Endodermal cell (in vitro differentiated cells): ENCODE measurements around the gene DENND5B. TPM values are rescaled to one million over a fixed set of nuclear protein-coding genes. Genes with fewer than 3 reads are reported as not detected.

Experiments
- DNase-seq: peaks from one replicate; pipeline ENCODE4 v3.0.0-alpha.2; 2017
- H3K27ac ChIP-seq: 2 replicates; pipeline ENCODE4 v1.5.1; 2013; ENCODE audit warnings: mild to moderate bottlenecking, low read depth, low read length, moderate library complexity
- H3K27me3 ChIP-seq: 2 replicates; pipeline ENCODE4 v1.6.1; 2013; ENCODE audit warnings: mild to moderate bottlenecking, low read length, moderate library complexity; ENCODE audit not compliant: insufficient read depth, control insufficient read depth, poor library complexity, severe bottlenecking
- H3K36me3 ChIP-seq: 2 replicates; pipeline ENCODE4 v1.7.0; 2013; ENCODE audit warnings: mild to moderate bottlenecking, low read length, moderate library complexity; ENCODE audit not compliant: control insufficient read depth, insufficient read depth
- H3K4me1 ChIP-seq: one replicate; pipeline ENCODE4 v1.7.0; 2013; ENCODE audit warnings: low read length; ENCODE audit not compliant: control insufficient read depth, insufficient read depth
- H3K4me3 ChIP-seq: 2 replicates; pipeline ENCODE4 v1.5.1; 2013; ENCODE audit warnings: mild to moderate bottlenecking, low read length, moderate library complexity
- H3K9ac ChIP-seq: 2 replicates; pipeline ENCODE4 v1.6.1; 2013; ENCODE audit warnings: mild to moderate bottlenecking, low read length, moderate library complexity; ENCODE audit not compliant: poor library complexity, severe bottlenecking; ENCODE audit errors: extremely low read depth
- H3K9me3 ChIP-seq: 2 replicates; pipeline ENCODE4 v1.6.1; 2013; ENCODE audit warnings: mild to moderate bottlenecking, low read length, moderate library complexity; ENCODE audit not compliant: control insufficient read depth
- H3K27ac Mint-ChIP-seq: 2 replicates; pipeline ENCODE4 v1.8.0; 2020; ENCODE audit warnings: mixed read lengths
- H3K27me3 Mint-ChIP-seq: 2 replicates; pipeline ENCODE4 v1.8.0; 2021; ENCODE audit warnings: mild to moderate bottlenecking, mixed read lengths; ENCODE audit not compliant: insufficient read depth
- H3K36me3 Mint-ChIP-seq: 2 replicates; pipeline ENCODE4 v1.8.0; 2020; ENCODE audit warnings: low read depth, mixed read lengths
- H3K4me1 Mint-ChIP-seq: 2 replicates; pipeline ENCODE4 v1.8.0; 2020; ENCODE audit warnings: mixed read lengths
- H3K4me3 Mint-ChIP-seq: 2 replicates; pipeline ENCODE4 v1.8.0; 2020; ENCODE audit warnings: mild to moderate bottlenecking, moderate library complexity, mixed read lengths
- H3K9me3 Mint-ChIP-seq: 2 replicates; pipeline ENCODE4 v1.8.0; 2020; ENCODE audit warnings: mild to moderate bottlenecking, mixed read lengths
- CTCF ChIP-seq: fragments of 200-600 bp; sonication (generic); conservative IDR thresholded peaks from 2 replicates; pipeline ENCODE4 v1.5.0; 2021; ENCODE audit warnings: antibody characterized with exemption, mild to moderate bottlenecking
- WGBS, 2 experiments: methylation state at CpG; one replicate each; pipeline versions ENCODE4 v1.1.5 to v1.1.7; 2013; ENCODE audit warnings: missing lambda C conversion rate in 2 of 2, mixed read lengths in 1 of 2; ENCODE audit not compliant: insufficient coverage in 1 of 2, insufficient read length in 1 of 2; 5-methylcytosine and 5-hydroxymethylcytosine counted together
- total RNA-seq, 2 donors: library from RNA; stranded (reverse); fragmentation: NEBNext Ultra II Directional in 1 of 2; extraction: Animal tissue kit (Norgen Biotek cat#: 25700) in 1 of 2; gene quantifications; 2 replicates in 1 of 2; 3 replicates in 1 of 2; pipeline ENCODE4 v1.2.1, GENCODE V29; 2021

Gene DENND5B
- total RNA-seq, 2 donors from 2014 or later, result 24.5 to 34.2 TPM

DNA sequence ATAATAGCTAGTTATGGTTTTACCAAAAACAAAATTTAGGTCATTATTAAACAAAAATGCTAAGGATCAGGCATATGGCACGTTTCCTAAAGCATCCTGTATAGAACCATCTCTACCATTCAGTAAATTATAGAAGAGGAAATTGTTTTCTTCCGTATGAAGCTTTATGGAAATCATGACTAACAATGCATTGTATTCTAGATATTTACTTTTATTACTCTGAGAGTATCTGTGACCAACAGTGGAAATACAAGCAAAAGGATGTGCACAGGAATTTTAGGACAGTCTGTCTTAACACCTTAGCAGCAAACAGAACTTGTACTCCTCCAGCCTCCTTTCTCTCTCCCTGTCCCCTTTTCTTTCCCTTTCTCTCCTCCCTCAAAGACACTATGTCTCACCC is 7.1 kb downstream of the DENND5B start:
- Histone ChIP-seq H3K4me3 (no peak overlapping the region), H3K9me3 (no peaks in the 10 kb centered on the region), H3K36me3 (no peaks in the 10 kb centered on the region), H3K4me1 (peaks cover 4% of the 10 kb centered on the region), H3K27me3 (no peaks in the 10 kb centered on the region), H3K9ac (no peak overlapping the region), H3K27ac (no peak overlapping the region)
- peaks cover 8% of the 10 kb centered on the region for H3K36me3 Mint-ChIP-seq
- no peaks in the 10 kb centered on the region for H3K9me3 Mint-ChIP-seq
- H3K4me1 Mint-ChIP-seq, result peaks cover 13% of the 10 kb centered on the region
- H3K4me3 Mint-ChIP-seq, result no peak overlapping the region
- no peak for TF ChIP-seq CTCF
- WGBS, 2 experiments, result 88% methylated on average over 1 of the region's 2 CpGs; no CpG with 5 or more reads in 1 of the 2 experiments
- H3K27me3 Mint-ChIP-seq, result peaks cover 4% of the 10 kb centered on the region
- no peak overlapping the region for H3K27ac Mint-ChIP-seq
- no peak for DNase-seq

DNA sequence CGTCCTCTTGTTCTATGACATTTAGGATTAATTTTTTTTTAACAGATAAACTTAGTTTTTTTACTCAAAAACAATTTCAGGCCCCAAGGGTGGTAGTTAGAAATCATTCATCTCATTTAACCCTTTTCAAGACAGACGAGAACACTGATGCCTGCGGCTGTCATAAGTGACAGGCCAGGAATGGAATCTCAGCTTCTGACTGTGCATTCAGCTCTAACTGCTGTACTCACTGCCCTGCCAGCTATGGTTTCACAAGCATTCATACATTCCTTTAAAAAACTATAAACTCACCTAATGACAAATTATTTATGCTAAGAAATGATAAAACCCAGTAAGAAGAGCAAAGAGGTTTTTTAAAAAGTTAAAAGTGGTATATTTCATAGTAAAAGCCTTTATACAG is 8.8 kb downstream of the DENND5B start:
- no peak overlapping the region for H3K4me3 ChIP-seq
- no peak overlapping the region for H3K9ac ChIP-seq
- H3K27ac ChIP-seq, result no peak overlapping the region
- 70 to 89% methylated on average over 2 to 3 of the region's 3 CpGs for WGBS, 2 experiments
- H3K36me3 ChIP-seq, result no peaks in the 10 kb centered on the region
- DNase-seq, result no peak
- no peaks in the 10 kb centered on the region for H3K27me3 ChIP-seq
- H3K9me3 ChIP-seq, result no peaks in the 10 kb centered on the region
- Mint-ChIP-seq H3K4me1 (peaks cover 13% of the 10 kb centered on the region), H3K36me3 (peaks cover 2% of the 10 kb centered on the region), H3K27me3 (no peaks in the 10 kb centered on the region), H3K4me3 (no peak overlapping the region), H3K27ac (no peak overlapping the region), H3K9me3 (no peaks in the 10 kb centered on the region)
- TF ChIP-seq CTCF, result no peak
- peaks cover 4% of the 10 kb centered on the region for H3K4me1 ChIP-seq

GRCh38 chr12:31578632-31579031 is 12.3 kb downstream of the DENND5B start:
- H3K27ac Mint-ChIP-seq, result no peak overlapping the region
- no peak for TF ChIP-seq CTCF

More at GRCh38 chr12:31578632-31579031, 12.3 kb downstream of the DENND5B start:
- H3K36me3 Mint-ChIP-seq, result peaks cover 2% of the 10 kb centered on the region
- H3K4me3 Mint-ChIP-seq, result no peak overlapping the region
- H3K4me3 ChIP-seq, result no peak overlapping the region
- H3K4me1 Mint-ChIP-seq, result peaks cover 21% of the 10 kb centered on the region
- DNase-seq, result no peak
- no peaks in the 10 kb centered on the region for H3K27me3 Mint-ChIP-seq
- no peaks in the 10 kb centered on the region for H3K27me3 ChIP-seq
- H3K9ac ChIP-seq, result no peak overlapping the region
- no peaks in the 10 kb centered on the region for H3K9me3 ChIP-seq
- peaks cover 8% of the 10 kb centered on the region for H3K4me1 ChIP-seq
- no peak overlapping the region for H3K27ac ChIP-seq
- H3K36me3 ChIP-seq, result no peaks in the 10 kb centered on the region
- H3K9me3 Mint-ChIP-seq, result no peaks in the 10 kb centered on the region
- WGBS, 2 experiments, result 89 to 96% methylated on average over 1 of the region's 2 CpGs
